Hepatic stellate cell (primary cell): ENCODE results near the gene CNOT2.

Source experiments
- DNase-seq: peaks from one replicate; pipeline ENCODE4 v3.0.0; 2011; ENCODE audit warnings: low spot score

Gene CNOT2

GRCh38 chr12:70305794-70306193 is 62.6 kb downstream of the CNOT2 start:
- DNase-seq = peak; percentile 8

- no peak for DNase-seq
These were observed 63.4 kb downstream of the CNOT2 start for GRCh38 chr12:70306676-70307075.

GRCh38 chr12:70307868-70308267 is 64.6 kb downstream of the CNOT2 start:
- DNase-seq = no peak

- no peak for DNase-seq
These were observed 66.1 kb downstream of the CNOT2 start for GRCh38 chr12:70309348-70309747.

GRCh38 chr12:70314145-70314544 is 70.9 kb downstream of the CNOT2 start:
- DNase-seq = no peak

- no peak for DNase-seq
These were observed 74.5 kb downstream of the CNOT2 start for GRCh38 chr12:70317781-70318180.

GRCh38 chr12:70319605-70320004 is 76.4 kb downstream of the CNOT2 start:
- DNase-seq = no peak

- DNase-seq = no peak
These were observed 78.0 kb downstream of the CNOT2 start for GRCh38 chr12:70321191-70321590.

- DNase-seq = no peak
These were observed 84.3 kb downstream of the CNOT2 start for GRCh38 chr12:70327541-70327940.

- no peak for DNase-seq
These were observed 86.5 kb downstream of the CNOT2 start for GRCh38 chr12:70329728-70330127.

- DNase-seq = no peak
These were observed 86.9 kb downstream of the CNOT2 start for GRCh38 chr12:70330158-70330557.

GRCh38 chr12:70332236-70332635 is 89.0 kb downstream of the CNOT2 start:
- DNase-seq = no peak

- no peak for DNase-seq
These were observed 91.5 kb downstream of the CNOT2 start for GRCh38 chr12:70334742-70335141.

- DNase-seq = no peak
These were observed 95.3 kb downstream of the CNOT2 start for GRCh38 chr12:70338531-70338930.

GRCh38 chr12:70351076-70351475 is 107.8 kb downstream of the CNOT2 start:
- no peak for DNase-seq

- no peak for DNase-seq
These were observed 110.8 kb downstream of the CNOT2 start for GRCh38 chr12:70353780-70354660.

GRCh38 chr12:70354787-70355186 is 111.6 kb downstream of the CNOT2 start:
- DNase-seq = no peak

GRCh38 chr12:70355972-70356371 is 112.7 kb downstream of the CNOT2 start:
- DNase-seq = no peak

GRCh38 chr12:70359458-70360197 is 116.4 kb downstream of the CNOT2 start:
- DNase-seq = no peak

- no peak for DNase-seq
These were observed 117.0 kb downstream of the CNOT2 start for GRCh38 chr12:70360218-70360617.

- DNase-seq = no peak
These were observed 121.6 kb downstream of the CNOT2 start for GRCh38 chr12:70364695-70365397.

GRCh38 chr12:70365398-70365647 is 122.1 kb downstream of the CNOT2 start:
- DNase-seq = no peak
